Adrenal gland (tissue), 12 donors: Measurements from ENCODE around the gene CXorf58. TPM values are rescaled to one million over a fixed set of nuclear protein-coding genes. Genes with fewer than 3 reads are reported as not detected.

Experiments
- DNase-seq, 7 donors: peaks; one replicate each; pipeline ENCODE4 v3.0.0-alpha.2; 2019 to 2020
- H3K27ac ChIP-seq, 5 donors: fragments of 200-600 bp; sonication (generic) in 4 of 5; 1 replicate in 3 of 5; 2 replicates in 2 of 5; pipeline versions ENCODE4 v1.5.1 to v1.8.0; 2016 to 2020; ENCODE audit warnings: mild to moderate bottlenecking in 1 of 5
- H3K27me3 ChIP-seq: fragments of 200-600 bp; 2 replicates; pipeline ENCODE4 v1.8.0; 2021
- H3K36me3 ChIP-seq, 2 donors: fragments of 200-600 bp; replicated peaks in 1 of 2; 1 replicate in 1 of 2; 2 replicates in 1 of 2; pipeline versions ENCODE4 v1.5.1 to v1.8.0; 2018 to 2022
- H3K4me1 ChIP-seq, 2 donors: fragments of 200-600 bp; replicated peaks in 1 of 2; 1 replicate in 1 of 2; 2 replicates in 1 of 2; pipeline versions ENCODE4 v1.5.1 to v1.8.0; 2018 to 2021
- H3K4me3 ChIP-seq, 4 donors: fragments of 200-600 bp; sonication (generic) in 3 of 4; one replicate each; pipeline ENCODE4 v1.5.1; 2016 to 2018
- H3K9me3 ChIP-seq, 3 donors: fragments of 200-600 bp; sonication (generic) in 1 of 3; replicated peaks in 1 of 3; 1 replicate in 2 of 3; 2 replicates in 1 of 3; pipeline versions ENCODE4 v1.5.1 to v1.8.0; 2016 to 2021
- POLR2A ChIP-seq, 2 donors: fragments of 450-650 bp; IDR thresholded peaks; one replicate each; pipeline ENCODE4 v1.6.1; 2017; ENCODE audit warnings: antibody characterized with exemption in 2 of 2, mild to moderate bottlenecking in 2 of 2, moderate library complexity in 1 of 2
- WGBS, 4 donors: extraction: QIAGEN DNeasy Blood & Tissue Kit in 2 of 4; methylation state at CpG; one replicate each; pipeline versions ENCODE4 v1.1.5 to v1.1.7; 2013 to 2017; 5-methylcytosine and 5-hydroxymethylcytosine counted together
- intact Hi-C, 2 donors: fragments of 100-400 bp; cut with DNase I; formaldehyde crosslinking; loops; one replicate each; pipeline versions ENCODE4 v1.14.1 to v1.15.0; 2022 to 2023
- polyA plus RNA-seq, 3 donors: library from polyadenylated mRNA; stranded (reverse); fragments of 200-250 nt in 2 of 3; fragments of 350-450 nt in 1 of 3; fragmentation: Illumina TruSeq in 1 of 3; extraction: RNeasy Lipid Tissue Mini Kit (QIAGEN cat#74804) in 1 of 3; gene quantifications; one replicate each; pipeline ENCODE4 v1.2.3, GENCODE V29; 2013 to 2014
- total RNA-seq, 9 donors: library from RNA; depleted of rRNA in 4 of 9; stranded (reverse); fragments of >200 nt in 4 of 9; fragments of 120-200 nt in 1 of 9; fragmentation: NEBNext Ultra II Directional in 1 of 9; extraction: Animal tissue kit (Norgen Biotek cat#: 25700) in 1 of 9; gene quantifications; one replicate each; pipeline versions ENCODE4 v1.1.0 to v1.2.4, GENCODE V29; 2013 to 2023
- TF ChIP-seq, protein P1 (sequence below), 6 experiments: fragments of 450-650 bp in 4 of 6; fragments of 200-600 bp in 2 of 6; sonication (generic) in 1 of 6; IDR thresholded peaks; 1 replicate in 5 of 6; 2 replicates in 1 of 6; pipeline versions ENCODE4 v1.5.1 to v1.8.0; 2016 to 2021; ENCODE audit warnings: antibody characterized with exemption in 6 of 6, mild to moderate bottlenecking in 2 of 6, moderate library complexity in 1 of 6
- donor health status: healthy with polysubstance abuse.
- donor health status: Bipolar disorder and iron deficiency.
- donor health status: DM: yes; HTN: yes; CAD: no.
- donor health status: DM: no; HTN: no; CAD: no.
- donor health status: DM: no; HTN: no; CAD: no.
- donor health status: DM: yes; HTN: yes; CAD: no.

CXorf58 gene
- total and polyA plus RNA-seq, 12 donors, result 0.11 to 0.77 (median 0.34) TPM; not detected in 3

DNA sequence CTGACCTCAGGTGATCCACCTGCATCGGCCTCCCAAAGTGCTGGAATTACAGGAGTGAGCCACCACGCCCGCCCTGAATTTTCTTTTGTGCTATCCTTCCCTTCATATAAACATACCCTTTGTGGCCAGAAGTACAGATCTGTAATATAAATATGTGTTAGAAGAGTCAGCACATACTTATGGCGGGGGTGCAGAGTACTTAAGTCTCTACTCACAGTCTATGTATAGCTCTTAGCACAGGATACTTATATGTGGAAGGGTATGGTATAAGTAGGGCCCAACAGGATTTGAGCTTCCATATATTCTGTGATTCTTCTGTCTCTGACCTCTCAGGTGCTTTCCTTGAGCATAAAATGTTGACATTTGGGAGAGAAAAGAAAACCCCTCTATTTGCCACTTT, 18.2 kb downstream of the CXorf58 start:
- DNase-seq, result no peak
- Histone ChIP-seq H3K36me3 (no peaks in the 10 kb centered on the region), H3K27me3 (no peaks in the 10 kb centered on the region), H3K4me3 (no peak overlapping the region), H3K27ac (no peak overlapping the region), H3K9me3 (no peaks in the 10 kb centered on the region), H3K4me1 (no peaks in the 10 kb centered on the region)
- 72 to 96% (median 84%) methylated on average over 4 of the region's 4 CpGs for WGBS, 4 donors
- TF ChIP-seq POLR2A (IDR thresholded peaks at IDR 0.05), result no peak
- TF ChIP-seq, protein P1, sequence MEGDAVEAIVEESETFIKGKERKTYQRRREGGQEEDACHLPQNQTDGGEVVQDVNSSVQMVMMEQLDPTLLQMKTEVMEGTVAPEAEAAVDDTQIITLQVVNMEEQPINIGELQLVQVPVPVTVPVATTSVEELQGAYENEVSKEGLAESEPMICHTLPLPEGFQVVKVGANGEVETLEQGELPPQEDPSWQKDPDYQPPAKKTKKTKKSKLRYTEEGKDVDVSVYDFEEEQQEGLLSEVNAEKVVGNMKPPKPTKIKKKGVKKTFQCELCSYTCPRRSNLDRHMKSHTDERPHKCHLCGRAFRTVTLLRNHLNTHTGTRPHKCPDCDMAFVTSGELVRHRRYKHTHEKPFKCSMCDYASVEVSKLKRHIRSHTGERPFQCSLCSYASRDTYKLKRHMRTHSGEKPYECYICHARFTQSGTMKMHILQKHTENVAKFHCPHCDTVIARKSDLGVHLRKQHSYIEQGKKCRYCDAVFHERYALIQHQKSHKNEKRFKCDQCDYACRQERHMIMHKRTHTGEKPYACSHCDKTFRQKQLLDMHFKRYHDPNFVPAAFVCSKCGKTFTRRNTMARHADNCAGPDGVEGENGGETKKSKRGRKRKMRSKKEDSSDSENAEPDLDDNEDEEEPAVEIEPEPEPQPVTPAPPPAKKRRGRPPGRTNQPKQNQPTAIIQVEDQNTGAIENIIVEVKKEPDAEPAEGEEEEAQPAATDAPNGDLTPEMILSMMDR (IDR thresholded peaks at IDR 0.05), result no peak
- intact Hi-C loops, result no loop called here

DNA sequence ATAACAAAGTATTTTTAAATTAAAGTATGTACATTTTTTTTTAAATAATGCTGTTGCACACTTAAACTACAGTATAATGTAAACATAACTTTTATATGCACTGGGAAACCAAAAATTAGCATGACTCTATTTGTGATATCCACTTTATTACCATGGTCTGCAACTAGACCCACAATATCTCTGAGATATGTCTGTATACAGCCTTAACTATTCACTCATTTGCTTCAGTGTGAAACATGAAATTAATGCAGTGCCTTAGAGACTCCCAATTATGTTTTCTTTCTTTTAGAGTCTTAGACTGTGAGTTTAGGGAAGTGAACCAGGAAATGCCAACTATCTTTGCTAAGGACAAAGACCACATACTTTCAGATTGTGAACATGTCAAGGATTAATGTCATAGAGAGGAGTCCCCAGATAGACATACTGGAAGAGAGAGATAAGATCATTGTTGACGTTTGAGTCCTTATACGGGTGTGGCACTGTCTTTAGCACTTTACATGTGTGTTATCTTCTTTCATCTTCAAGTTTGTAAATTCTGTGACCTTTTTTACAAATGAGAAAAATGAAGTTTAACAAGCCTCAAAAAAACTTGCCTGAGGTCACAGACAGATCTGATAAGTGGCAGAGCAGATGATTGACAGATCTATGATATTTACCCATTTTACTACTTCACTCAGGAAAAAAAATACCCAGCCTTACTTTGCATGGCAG, 23.2 kb downstream of the CXorf58 start:
- 5 to 32% (median 23%) methylated on average over 2 of the region's 2 CpGs for WGBS, 4 donors
- no peaks in the 10 kb centered on the region for H3K4me1 ChIP-seq
- intact Hi-C loops, result no loop called here

DNA sequence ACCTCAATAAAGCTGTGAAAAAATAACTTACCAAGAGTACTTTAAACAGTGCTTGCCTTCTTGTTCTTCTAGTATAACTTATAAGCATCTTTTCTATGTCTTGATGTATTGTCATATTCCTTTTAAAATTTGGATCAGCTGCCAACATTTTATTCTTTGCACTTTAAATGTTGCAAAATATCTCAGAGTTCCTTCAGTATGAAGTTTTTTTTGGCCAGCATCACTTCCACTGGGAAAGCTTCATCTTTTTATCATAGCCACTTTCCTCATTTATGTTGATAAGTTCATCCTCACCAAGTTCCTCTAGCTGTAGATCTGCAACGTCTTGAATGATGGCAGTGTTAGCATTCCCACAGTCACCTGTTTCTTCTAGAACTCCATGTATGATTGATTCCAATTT, 24.2 kb downstream of the CXorf58 start:
- no peak overlapping the region for H3K4me3 ChIP-seq
- no peaks in the 10 kb centered on the region for H3K9me3 ChIP-seq
- no peaks in the 10 kb centered on the region for H3K36me3 ChIP-seq
- WGBS, 4 donors, result 28 to 50% (median 32%) methylated on average over 1 of the region's 1 CpG
- intact Hi-C loops, result no loop called here
- no peaks in the 10 kb centered on the region for H3K4me1 ChIP-seq
- TF ChIP-seq, protein P1 (IDR thresholded peaks at IDR 0.05), result no peak
- TF ChIP-seq POLR2A (IDR thresholded peaks at IDR 0.05), result no peak
- no peak for DNase-seq
- no peaks in the 10 kb centered on the region for H3K27me3 ChIP-seq
- H3K27ac ChIP-seq, result no peak overlapping the region

More for the DNA sequence above, 23.2 kb downstream of the CXorf58 start:
- Histone ChIP-seq H3K9me3 (no peaks in the 10 kb centered on the region), H3K36me3 (no peaks in the 10 kb centered on the region), H3K27ac (no peak overlapping the region), H3K27me3 (no peaks in the 10 kb centered on the region), H3K4me3 (no peak overlapping the region)
- TF ChIP-seq, protein P1 (IDR thresholded peaks at IDR 0.05), result no peak
- DNase-seq, result no peak

DNA sequence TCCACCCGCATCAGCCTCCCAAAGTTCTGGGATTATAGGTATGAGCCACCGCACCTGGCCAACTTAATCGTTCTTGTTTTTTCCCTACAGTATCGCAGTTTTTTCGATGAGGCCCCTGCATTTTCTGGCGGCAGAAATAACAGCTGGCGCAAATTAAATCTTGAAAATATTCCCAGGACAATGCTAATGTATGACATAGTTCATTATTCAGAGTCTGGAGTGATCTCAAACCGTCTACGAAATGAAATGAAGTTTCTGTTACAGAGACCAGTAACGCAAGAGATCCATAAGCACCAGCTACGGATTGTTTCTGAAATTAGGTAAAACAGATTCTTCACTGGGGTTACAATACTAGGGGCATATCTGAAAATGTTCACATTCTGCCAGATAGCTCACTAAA, 27.3 kb downstream of the CXorf58 start:
- no peak for TF ChIP-seq POLR2A (IDR thresholded peaks at IDR 0.05)
- TF ChIP-seq, protein P1 (IDR thresholded peaks at IDR 0.05), result no peak
- Histone ChIP-seq H3K4me1 (peaks cover 0 to 6% of the 10 kb centered on the region in 2 donors), H3K27ac (no peak overlapping the region), H3K36me3 (no peaks in the 10 kb centered on the region), H3K9me3 (no peaks in the 10 kb centered on the region), H3K27me3 (no peaks in the 10 kb centered on the region), H3K4me3 (no peak overlapping the region)
- WGBS, 4 donors, result 84 to 87% (median 87%) methylated on average over 11 of the region's 11 CpGs
- intact Hi-C loops, result no loop called here
- DNase-seq, result no peak
